HG03460 (cell line): ENCODE measurements around the gene MMP28.

Experiments
- ATAC-seq: cut with Tn5 transposase; IDR thresholded peaks from one replicate; pipeline ENCODE4 v1.9.1; 2021; ENCODE audit not compliant: unreplicated experiment

MMP28 gene

DNA sequence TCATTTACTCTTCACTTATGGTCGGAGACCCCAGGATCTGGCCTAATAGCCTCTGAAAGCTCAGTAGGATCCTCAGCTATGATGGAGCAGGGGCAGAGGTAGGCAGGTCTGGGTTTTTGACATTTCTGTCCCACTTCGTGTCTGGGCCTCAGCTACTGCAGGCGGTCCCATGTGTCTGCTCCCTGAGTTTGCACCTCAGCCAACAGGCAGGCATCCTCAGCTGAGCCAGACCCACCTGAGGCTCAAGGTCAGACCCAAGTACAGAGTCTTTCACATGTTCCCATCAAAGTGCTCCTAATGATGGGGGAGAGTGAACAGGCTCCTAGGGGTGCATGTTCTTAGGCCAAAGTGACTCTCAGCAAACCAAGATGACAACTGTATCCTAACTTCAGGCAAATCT lies 66.9 kb downstream of the MMP28 start:
- ATAC-seq, result no peak

DNA sequence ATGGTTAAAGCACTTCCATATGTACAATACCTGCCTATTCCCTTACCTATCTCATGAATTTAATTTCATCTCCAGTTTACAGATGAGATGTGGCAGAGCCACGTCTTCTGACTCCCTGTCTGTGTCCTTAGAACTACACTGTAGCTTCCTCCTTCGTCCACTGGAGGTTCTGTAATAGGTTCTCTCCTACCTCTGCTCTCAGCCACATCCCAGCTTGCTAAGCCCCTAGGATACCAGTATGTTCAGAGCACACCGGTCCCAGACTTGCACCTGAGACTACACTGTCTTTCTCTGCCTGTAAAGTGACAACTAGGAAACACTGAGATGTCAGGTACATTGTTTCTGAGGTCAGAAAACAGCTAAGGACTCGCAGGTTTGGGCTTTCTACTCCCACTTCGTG lies 67.8 kb downstream of the MMP28 start:
- ATAC-seq, result no peak

DNA sequence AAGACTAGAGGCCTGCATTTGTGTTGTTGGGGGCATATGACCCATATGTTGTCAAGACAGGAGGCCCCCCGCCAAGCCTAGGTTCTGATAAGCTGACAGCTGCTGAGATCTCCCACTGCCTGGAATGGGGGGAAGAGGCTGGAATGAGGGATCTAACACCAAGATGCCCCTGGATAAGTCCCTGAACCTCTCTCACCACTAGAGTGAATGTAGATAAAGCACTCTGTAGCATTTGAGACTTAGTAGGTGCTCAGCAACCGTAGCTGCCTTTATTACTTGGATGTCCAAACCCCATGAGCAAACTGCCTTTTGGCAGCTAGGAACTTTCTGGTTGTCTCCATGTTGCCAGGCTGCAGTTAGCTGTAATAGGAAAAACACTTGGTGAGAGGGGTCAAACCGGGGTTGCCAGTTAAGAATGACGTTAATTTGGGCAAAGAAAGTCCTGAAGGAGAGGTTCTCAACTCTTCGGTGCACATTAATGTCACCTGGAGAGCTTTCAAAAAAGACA lies 68.4 kb downstream of the MMP28 start:
- ATAC-seq, result no peak

DNA sequence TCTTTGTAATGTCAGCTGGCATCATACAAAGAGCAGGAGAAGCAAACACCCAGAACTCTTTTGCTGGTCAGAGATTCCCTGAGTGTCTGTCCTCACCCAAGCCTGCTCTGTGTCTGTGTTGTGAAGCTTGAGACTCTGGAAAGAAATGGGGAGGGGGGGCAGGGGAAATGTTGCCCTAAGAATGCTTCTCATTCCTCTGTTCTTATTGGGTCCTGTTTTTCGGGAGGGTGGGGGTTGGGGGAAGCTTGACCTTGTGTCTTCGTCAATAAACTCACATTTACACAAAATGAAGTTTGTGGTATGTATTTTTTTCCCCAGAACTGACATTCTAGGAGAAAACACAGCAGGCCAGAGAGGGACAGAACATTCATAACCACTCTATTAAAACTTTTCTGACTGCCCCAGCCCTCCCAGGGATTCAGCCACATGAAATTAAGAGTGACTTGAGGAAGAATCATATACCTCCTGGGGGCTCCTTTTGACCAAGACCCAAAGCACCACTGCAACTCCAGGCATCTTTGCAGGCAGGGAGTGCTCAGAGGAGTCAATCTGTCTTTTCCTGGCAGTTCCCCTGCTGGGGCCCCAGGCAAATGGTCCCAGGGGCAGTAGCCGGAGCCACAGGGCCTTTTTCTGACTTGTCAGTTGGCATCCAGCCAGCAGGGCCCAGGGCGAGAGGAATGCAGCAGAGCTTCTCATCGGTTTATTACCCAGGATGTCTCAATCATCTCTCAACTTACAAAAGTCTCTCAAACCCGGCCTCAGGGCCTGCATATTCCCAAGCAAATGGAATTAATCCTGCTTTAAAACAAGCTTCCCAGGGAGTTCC lies 69.1 kb downstream of the MMP28 start:
- no peak for ATAC-seq

DNA sequence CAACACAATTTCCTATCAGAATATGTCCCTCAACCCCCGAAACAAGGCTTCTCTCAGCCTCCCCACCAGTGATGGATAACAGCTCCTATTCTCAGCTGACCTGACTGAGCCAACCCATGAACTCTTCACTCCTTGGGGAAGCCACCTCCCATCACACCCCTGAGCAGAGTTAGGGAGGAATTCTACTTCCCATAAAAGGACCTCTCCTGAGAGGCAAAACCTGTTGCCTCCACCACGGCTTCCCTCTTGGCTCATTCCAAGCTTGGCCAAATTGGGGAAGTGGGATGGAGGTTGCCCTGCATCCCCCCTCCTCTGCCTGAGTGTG lies 69.7 kb downstream of the MMP28 start:
- no peak for ATAC-seq

DNA sequence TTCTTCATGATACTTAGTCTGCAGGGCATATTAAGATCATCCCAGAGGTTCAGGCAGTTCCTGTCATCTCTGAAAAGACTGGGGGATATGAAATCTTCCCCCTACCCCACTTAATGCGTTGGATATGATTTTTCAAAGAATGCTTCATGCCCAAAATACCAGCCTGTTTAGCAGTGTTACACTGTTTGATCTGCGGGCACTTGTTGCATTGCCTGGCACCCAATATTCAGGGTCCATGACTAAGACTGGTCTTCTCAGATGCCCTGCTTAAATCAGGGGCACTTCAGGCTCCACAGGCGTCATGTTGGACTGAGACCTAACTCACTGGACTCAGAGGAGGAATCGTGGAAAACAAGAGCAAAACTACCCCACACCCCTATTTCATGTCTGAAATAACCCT lies 70.4 kb downstream of the MMP28 start:
- no peak for ATAC-seq

DNA sequence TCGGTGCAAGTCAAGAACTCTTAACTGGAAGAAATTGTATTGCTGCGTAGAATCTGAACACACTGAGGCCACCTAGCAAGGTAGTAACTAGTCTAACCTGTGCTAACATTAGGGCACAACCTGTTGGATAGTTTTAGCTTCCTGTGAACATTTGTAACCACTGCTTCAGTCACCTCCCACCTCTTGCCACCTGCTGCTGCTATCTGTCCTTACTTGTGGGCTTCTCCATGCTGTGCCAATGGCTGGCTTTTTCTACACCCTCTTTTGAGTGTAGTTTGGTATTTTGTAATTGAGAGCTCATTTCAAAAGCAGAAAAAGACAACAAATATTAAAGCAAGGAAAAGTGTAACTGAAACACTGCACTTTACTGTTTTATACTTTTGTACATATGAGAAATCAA lies 71.7 kb downstream of the MMP28 start:
- ATAC-seq, result no peak

DNA sequence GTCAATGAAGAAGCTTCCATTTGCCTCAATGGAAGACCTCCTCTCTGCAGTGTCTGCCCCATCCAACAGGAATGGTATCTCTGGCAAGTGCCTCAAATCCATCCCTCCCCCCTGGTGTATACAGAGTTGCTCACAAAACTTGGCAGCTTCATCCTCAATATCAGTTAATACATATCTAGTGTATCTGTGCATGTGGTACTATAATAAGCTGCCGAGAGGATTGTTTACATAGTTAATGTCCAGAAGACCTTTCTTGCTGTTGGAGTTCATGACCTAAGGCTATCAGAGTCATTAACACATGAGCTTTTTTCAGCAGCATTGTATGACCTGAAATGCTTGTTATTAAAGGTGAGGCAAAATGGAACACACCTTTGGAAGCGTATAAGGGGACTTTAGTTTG lies 78.0 kb downstream of the MMP28 start:
- ATAC-seq, result no peak

DNA sequence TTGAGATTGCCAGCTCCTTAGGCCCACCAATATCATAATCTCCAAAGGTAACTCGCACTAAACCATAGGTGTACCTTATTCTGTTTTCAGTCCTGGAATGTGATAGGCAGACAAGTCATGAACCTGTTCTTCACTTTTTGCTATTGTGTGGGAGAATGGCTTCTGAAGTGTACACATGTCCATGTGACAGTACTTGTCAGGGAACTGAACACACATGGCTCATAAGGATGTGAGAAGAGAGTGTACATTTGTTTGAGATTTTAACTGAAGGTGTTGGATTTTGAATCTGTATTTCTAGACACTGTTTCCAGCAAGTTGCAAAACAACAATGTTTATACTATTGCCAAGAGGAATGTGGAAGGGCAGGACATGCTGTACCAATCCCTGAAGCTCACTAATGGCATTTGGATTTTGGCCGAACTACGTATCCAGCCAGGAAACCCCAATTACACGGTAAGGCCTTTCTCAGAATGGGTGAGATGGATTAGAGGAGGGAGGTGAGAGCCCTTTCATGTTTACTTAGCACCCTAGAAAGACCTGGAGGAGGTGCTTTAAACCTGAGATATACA lies 78.5 kb downstream of the MMP28 start:
- ATAC-seq, result no peak

DNA sequence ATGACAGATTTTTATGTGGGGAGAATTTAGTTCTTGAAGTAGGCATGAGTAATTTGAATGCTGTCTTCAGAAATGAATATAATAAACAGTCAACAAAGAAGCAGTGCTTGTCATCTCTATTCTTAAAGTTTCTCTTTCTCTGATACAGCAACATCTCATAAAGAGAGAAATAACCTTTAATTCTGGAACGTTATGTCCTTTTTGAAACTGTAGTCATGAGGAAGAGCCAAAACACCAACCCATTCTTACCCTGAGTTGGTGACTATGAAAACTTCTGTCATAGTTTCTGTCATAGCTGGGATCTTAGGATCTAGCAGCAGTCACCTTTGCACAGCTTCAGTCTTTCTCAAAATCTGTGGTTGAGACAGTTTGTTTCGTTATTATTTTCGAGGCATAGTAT lies 79.3 kb downstream of the MMP28 start:
- no peak for ATAC-seq
